ENCODE measurements around the gene GALNT16. TPM values are rescaled to one million over a fixed set of nuclear protein-coding genes. Genes with fewer than 3 reads are reported as not detected.
A peak's percentile ranks its signal among the peaks of the same experiment; 100 is the strongest.
"Not testable (repeated sequence)": the region's sequence is repeated elsewhere in the genome, so short reads cannot be mapped to it uniquely, and the experiment has no call there.

The GALNT16 gene
- total RNA-seq, 1 donor from 2014 or later = 4.1 TPM

DNA sequence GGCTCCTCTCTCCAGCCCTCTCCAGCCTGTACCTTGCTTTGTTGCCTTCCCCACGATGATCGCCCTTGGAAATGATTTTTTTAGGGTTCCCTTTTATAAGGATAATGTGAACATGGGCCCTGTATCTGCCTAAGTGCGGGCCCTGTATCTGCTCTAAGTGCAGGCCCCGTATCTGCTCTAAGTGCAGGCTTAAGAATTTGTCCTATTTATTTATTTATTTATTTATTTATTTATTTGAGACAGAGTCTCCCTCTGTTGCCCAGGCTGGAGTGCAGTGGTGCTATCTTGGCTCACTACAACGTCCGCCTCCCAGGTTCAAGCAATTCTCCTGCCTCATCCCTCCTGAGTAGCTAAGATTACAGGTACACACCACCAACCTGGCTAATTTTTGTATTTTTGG lies 22.5 kb downstream of the GALNT16 start:
- FAIRE-seq = no peak

DNA sequence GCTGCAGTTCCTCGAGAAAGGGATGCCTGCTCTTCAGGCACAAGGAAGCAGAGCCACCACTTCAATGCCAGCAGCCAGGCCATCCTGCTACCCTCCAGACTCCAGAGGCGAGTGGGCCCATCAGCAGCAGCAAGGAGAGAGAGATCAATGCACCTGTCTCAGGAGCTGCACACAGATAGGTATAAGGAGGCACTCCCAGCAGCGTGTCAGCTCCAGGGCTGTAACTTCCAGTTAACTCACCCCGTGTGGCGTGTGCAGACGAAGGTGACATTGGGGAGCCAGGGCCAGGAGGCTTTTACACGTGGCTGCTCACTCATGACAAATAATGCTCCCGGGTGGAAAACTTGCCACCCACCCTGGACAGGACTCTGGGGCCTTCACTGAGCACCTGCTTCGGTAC lies 24.2 kb downstream of the GALNT16 start:
- FAIRE-seq = no peak

More for the DNA sequence above, 22.5 kb downstream of the GALNT16 start:
- no peak for DNase-seq (ENCODE audit: low spot score in 2 of 2)

DNA sequence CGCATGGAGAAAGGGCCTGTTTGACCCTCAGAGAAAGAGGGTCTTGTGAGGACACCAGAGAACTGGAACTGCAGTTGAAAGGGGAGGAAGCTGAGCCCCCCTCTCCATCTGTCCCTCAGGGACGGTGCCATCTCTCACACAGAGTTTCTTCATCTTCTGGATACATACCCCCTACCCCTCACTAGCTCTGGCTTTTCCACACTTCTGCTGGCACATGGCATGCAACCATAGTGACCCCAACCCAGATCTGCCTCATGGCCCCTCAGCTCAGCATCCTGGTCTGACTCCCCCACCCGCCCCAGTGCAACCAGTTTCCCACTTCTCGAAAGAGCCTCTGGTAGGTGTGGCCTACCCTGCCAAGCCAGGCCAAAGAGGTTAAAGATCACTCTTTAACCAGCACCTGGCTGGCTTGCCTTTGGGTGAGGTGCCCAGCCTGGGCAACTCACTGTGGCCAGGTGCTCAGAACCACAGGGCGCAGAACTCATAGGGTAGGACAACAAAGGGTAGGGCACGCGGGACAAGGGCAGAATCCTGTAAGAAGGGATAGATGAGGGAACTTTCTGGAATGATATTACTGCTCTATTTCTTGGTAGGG lies 25.8 kb downstream of the GALNT16 start:
- DNase-seq (ENCODE audit: low spot score in 2 of 2) = no peak
- FAIRE-seq = no peak

More for the DNA sequence above, 24.2 kb downstream of the GALNT16 start:
- no peak for DNase-seq (ENCODE audit: low spot score in 2 of 2)

DNA sequence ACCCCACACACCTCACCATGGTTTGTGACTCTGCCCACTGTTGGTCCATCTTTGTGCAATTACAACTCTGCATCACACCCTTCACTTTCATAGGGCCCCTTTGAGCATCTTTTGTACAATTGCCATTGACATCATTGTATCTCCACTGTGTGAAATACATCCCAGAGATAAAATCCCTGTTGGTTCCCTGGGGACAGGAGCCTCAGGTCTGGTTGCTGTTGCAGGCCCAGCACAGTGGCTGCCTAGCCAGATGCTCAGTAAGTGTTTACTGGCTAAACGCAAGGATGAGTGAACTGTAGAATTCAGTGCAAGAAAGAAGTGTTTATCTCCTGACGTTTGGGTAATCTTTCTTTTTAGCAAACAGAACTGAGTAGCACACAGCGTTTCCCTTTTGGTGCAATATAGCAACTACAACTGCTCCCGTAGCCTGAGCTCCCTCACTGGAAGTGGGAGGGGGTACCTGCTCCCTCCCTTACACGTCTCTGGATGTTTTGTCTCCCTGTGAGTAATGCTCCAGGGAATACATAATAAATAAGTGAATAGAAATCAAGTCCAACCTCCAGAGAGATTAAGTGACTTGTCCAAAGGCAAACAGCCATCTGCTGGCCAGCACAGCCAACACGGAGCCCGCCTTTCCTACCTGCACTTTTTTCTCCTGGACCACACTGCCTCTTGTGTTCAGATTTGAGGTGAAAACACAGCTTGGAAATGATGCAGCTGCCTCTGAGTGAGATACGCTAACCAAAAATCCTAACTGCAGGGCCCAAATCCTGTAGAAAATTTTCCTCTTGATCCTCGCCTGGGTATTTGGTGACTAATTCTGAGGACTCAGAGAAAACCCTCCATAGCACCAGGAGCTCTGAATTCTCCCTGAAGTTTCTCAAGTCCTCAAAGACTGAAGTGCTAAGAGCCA lies 27.4 kb downstream of the GALNT16 start:
- DNase-seq (ENCODE audit: low spot score in 2 of 2) = no peak
- no peak for FAIRE-seq

DNA sequence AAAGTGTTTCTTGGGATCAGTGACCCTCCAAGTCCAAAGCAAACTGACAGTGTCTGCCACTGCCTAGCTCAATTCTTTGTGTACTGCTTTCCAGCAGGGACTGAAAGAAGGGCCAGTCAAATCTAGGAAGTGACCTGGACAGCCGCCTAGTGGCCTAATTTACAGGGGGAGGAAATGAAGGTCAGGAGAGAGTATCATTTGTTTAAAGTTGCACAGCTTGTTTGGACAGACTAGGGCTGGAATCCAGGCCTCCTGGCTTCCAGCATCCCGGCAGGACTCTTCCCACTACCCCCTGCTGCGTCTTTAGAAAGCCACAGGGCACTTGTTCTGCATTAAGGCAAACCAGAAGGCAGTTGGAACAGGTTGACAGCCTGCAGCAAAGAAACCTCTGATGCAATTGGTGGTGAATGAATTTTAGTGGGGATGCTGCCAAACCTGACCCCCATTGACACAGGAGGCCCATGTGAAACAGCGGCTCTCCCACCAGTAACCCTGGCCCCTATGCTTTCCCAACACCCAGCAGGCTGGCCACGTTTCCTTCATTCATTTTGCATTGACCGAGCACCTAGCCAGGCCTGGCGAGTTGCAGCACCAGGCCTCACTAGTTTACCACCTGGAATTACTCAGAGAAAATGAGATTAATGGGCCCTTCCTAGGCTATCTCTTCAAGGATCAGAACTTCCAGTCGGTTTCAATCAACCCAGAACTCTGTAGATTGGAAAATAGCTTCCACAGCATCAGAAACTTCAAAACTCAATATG lies 28.2 kb downstream of the GALNT16 start:
- DNase-seq (ENCODE audit: low spot score in 2 of 2) (peak in 1 of 2 donors; percentile 34), FAIRE-seq (no peak)

DNA sequence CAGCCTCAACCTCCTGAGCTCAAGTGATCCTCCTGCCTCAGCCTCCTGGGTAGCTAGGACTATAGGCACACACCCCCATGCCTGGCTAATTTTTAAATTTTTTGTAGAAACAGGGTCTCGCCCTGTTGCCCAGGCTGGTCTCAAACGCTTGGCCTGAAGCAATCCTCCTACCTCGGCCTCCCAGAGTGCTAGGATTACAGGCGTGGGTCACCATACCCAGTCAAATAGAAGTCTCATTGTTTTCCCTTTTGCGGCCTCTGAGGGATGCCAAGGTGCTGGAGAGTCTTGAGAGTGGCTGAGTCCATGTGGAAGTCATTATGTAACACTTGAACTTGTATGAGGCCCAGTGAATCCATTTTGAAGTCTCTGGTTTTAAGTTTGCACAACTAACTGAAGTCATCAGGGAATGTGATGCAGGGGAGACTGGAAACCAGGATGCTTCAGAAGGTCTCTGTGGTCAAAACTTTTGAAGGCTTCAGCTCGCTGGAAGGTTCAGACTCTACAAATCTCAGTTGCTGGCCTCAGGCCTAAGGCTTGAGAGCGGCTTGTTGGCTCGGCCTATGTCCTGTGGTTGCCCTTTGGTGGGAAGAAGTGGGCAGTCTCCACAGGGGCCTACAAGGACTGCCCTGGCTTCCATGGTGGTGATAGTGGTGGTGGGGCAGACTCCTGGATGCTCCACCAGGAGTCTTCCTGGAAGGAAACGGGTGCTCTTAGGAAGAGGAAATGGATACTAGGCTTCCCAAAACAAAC lies 29.2 kb downstream of the GALNT16 start:
- FAIRE-seq = no peak
- no peak for DNase-seq (ENCODE audit: low spot score in 2 of 2)

DNA sequence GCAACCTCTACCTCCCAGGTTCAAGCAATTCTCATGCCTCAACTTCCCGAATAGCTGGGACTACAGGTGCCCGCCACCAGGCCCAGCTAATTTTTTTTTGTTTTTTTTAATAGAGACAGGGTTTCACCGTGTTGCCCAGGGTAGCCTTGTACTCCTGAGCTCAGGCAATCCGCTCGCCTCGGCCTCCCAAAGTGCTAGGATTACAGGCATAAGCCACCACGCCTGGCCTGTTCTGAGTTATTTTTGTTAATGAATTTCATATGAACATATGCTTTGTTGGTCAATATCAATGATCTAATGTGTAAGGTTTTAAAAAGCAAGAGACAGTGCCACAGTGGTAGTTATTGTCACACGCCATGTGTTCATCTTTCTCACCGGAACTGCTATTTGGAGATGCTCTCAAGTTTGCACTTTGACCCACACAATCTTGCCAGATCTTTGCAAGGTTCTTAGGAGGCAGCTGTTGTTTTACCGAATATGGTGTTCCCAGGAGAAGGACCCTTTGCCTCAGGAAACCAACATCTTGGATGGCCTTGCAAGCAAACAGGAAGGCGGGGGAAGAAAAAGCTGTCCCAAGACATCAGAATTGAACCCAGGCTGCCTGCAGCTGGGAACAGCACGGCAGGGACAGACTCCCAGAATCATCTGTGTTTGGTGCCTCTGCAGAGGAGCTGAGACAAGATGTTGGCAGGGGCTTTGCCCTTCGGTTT lies 30.0 kb downstream of the GALNT16 start:
- FAIRE-seq (no peak), DNase-seq (ENCODE audit: low spot score in 2 of 2) (no peak)

DNA sequence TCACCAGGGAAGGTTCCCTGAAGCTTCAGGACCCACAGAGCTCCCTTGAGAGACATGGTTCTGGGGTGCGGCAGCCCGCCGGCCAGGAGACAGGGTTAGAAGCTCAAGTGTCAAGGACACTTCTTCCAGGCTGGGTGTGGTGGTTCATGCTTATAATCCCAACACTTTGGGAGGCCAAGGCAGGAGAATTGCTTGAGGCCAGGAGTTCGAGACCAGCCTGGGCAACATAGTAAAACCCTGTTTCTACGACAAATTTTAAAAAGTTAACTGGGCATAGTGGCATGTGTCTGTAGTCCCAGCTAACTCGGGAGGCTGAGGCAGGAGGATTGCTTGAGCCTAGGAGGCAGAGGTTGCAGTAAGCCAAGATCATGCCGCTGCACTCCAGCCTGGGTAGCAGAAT lies 30.9 kb downstream of the GALNT16 start:
- DNase-seq (ENCODE audit: low spot score in 2 of 2); FAIRE-seq: not testable (repeated sequence)

DNA sequence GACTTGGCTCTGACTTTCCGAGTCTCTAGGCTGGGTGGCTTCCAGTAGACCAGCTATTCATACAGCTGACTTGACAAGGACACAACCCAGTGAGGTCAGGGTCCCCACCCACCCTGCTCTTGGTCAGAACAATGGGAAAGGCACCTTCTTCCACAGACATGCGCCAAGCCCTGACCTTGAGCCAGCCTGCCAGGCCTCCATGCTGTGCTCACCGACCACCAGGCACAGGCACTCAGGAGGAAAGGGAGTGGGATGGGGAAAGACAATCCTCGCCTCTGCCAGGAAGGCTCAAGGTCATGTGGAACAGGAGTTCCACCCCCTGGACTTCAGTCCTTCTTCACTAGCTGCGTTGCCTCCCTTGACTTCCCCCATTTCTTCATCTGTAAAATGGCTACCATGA lies 31.4 kb downstream of the GALNT16 start:
- no peak for FAIRE-seq
- DNase-seq (ENCODE audit: low spot score in 2 of 2) = no peak

DNA sequence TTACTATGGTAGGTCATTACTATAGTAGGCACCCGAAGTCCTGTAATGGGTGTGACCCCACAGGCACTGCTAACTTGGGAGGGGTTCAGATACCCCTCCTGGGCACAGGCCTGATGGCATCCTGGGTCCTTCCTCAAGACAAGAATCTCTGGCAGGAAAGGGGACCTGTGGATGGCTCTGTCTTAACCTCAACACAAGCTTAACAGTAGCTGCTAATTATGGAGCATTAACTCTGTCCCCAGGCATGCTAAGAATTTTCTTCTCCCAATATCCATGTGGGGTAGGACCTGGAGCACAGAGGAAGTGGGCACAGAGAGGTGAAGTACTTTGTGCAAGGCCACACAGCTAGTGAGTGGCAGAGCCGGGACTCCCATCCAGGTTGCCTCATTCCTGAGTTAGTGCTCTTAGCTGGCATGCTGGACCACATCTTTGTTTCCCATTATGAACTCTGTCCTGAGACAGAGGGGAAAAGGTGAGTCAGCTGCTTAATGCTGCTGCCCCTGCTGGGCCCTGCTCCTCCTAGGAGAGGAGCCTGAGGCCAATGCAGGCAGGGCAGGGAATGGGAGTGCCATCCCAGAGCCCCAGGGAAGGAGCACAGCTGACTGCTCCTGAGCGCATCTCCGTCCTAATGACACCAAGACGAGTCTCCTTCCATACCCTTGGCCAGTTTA lies 32.1 kb downstream of the GALNT16 start:
- FAIRE-seq = no peak
- no peak for DNase-seq (ENCODE audit: low spot score in 2 of 2)

DNA sequence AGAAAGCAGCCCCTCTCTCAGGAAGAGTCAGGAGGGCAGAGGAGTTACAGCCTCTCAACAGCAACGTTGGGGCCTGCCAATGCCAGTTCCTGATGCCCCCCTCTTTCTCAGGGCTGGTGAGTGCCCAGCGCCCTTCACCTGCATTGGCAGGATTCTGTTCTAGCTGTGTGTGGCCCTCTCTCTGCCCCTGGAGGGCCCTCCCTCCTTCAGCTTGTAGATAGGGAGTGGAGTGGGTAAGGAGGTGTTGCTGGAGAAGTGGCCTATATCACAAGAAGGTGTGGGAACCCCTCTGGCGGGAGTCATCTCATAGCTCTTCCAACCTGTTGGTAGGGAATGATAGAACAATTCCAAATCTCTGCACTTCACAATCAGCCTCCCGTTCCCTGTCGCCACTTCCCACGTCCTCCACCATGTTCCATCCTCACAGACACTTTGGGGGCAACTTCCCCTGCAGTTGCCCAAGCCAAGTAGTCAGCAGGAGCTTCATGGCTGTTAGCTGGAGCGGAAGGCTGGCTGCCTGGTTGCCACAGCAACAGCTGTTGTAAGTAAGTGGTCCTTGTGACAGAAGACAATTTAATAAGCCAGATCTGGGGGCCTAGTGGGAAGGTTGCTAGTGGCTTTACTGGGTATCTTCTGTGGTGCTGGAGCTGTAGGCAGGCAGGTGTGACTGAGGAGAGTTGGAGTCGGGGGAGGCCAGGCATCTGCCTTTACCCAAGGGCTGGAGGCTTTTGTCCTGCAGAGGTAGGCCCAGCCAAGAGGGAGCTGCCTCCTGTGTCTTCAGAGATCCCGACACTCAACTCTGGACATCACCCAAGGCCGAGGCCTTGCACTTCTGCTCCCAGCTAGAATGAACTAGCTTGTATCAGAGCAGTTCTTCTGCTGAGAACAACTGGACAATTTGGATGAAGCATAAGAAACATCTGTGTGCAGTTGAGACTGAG lies 38.4 kb downstream of the GALNT16 start:
- FAIRE-seq = no peak

DNA sequence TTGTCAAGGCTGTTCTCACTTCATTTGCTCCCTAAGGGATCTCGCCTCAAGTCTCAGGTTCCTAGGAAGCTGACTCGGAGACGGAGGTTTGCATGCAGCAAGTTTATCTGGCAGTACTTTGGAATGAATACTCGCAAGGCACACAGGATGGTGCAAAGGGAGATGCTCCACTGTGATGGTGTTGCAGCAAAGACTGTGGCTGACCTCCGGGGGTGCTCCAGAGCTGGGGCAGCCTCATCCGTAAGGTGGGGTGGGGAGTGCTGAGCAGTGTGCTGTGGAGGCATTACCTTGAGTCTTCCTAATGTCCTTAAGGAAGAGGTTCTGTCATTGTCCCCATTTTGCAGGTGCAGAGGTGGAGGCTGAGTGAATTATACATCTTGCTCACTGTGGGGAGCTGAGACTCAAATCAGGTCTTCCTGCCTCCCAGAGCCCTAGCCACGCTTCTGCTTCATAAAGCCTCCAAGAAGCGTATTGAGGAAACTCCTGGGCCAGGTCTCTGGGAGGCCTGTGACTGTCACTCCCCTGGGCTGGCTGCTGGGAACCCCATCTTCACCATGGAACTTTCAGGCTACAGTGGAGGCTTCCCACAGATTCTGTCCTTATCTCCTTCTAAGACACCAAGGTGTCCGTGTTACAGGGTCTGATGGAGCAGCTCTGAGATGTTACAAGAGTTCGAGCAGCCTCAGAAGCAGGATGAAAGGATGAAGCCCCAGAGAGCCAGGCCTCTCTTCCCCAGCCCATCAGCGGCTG lies 39.5 kb downstream of the GALNT16 start:
- FAIRE-seq (no peak), DNase-seq (ENCODE audit: low spot score in 2 of 2) (no peak)

More for the DNA sequence above, 38.4 kb downstream of the GALNT16 start:
- DNase-seq (ENCODE audit: low spot score in 2 of 2) = no peak

DNA sequence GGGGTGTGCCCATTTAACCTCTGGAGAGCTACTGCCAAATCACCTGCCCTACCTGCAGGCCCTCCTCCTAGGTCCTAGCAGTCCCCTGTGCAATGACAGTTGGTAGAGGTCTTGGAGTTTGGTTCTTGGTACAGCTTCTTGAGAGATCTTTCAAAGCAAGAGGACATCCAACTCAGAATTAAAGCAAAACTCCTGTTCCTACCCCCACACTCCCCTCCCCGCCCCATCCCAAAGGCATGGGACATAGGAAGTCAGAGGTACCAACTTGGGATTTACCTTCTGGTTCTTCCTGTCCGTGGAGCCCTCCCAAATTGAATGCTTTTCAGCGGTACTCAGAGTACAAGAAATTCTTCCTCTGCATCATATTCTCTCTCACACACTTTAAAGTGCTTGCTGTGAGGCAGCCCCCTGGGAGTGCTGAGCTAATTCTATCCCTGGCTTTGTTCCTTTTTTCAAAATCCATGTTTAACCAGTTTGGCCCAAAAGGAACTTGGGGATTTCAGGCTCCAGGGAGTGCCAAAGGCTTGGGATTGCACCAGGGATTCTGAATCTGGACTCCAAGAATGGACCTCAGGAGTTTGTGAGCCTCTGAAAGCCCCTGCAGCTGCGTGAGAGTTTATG lies 40.8 kb downstream of the GALNT16 start:
- no peak for DNase-seq (ENCODE audit: low spot score in 2 of 2)
- FAIRE-seq = no peak

DNA sequence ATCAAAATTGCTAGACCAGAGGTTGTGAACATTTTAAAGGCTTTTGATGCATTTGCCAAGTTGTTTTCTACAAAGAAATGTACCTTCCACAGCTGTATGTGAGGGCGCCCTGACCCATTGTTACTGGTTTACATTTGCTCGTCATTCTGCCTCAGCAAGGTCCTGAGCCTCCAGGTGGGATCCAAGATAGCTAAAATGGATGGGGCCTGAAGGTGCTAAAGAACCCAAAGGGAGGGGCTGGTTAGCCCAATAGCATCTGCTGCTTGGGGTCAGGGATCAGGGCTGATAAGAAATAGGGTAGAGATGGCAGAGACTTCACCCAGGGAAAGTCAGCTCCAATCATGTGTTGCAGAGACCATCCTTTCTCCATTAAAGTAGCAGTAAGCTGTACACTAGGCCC lies 43.1 kb downstream of the GALNT16 start:
- DNase-seq (ENCODE audit: low spot score in 2 of 2) (no peak), FAIRE-seq (no peak)

DNA sequence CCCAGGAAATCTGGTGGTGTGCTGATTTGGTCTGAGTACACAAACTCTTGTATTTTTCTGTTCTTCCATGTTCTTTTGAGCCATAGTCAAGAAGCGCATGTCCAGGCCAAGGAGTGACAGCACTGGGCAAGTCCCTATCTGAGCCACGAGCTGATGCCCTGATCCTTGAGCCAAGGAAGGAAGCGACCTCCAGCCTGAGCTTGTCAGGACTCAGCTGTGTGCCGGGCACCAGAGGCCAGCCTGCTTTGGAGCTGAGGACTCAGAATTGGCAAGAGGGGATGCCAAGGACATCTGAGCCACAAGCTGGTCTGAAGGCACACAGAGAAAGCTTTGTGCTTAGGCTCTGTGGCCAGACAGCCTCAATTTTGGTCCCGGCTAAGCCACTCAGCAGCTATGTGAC lies 52.6 kb downstream of the GALNT16 start:
- FAIRE-seq (no peak), DNase-seq (ENCODE audit: low spot score in 2 of 2) (no peak)

DNA sequence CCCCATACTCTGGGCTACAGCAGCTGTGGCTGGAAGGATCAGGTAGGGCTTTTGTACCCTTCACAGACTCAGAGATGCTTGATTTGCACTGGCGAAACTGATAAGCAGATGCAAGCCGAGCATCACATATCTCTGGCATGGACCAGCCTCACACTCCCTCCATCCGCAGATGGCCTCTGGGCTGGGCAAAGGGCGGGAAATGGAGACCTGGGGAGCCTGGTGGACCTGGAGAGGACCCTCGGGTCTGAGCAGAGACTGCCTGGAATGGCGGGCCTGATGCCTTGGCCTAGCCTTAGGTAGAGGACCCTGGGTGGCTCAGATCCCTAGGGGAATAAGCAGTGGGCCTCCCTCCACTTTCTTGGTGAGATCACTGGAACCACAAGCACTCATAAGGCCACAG lies 53.2 kb downstream of the GALNT16 start:
- DNase-seq (ENCODE audit: low spot score in 2 of 2) (no peak), FAIRE-seq (no peak)

DNA sequence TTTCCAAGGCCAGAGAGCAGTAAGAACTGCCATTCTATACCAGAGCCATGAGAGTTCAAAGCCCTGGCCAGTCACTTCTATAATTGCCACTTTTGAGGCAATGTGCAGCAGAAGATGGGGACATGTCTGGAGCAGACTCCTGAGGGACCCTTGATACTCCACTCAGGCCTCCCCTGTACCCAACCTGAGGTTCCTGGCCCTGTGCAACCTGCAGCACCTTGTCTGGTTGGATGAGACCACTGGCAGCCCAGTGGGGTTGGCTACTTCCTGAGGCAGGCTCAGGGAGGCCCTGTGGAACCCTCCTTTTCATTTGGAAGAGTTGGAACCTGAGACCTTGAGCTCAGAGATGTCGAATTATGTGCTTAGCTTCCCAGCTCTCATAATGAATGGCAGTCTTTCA lies 54.4 kb downstream of the GALNT16 start:
- no peak for FAIRE-seq
- DNase-seq (ENCODE audit: low spot score in 2 of 2) = no peak

All from frontal cortex (tissue), 4 donors.